Measurements from ENCODE around the gene CCDC60. TPM values are rescaled to one million over a fixed set of nuclear protein-coding genes. Genes with fewer than 3 reads are reported as not detected.

CCDC60 gene
- total RNA-seq, 1 donor from 2014 or later = not detected

GRCh38 chr12:119412811-119413794, 78.6 kb downstream of the CCDC60 start:
- TF ChIP-seq CTCF (IDR thresholded peaks at IDR 0.05) = peak; percentile 94
- Mint-ChIP-seq H3K27ac (ENCODE audit: unreplicated experiment) (no peak overlapping the region), H3K27me3 (ENCODE audit: low read depth) (peaks cover 3% of the 10 kb centered on the region), H3K36me3 (ENCODE audit: low read depth) (no peaks in the 10 kb centered on the region), H3K4me3 (ENCODE audit: unreplicated experiment) (no peak overlapping the region), H3K4me1 (ENCODE audit: low read depth) (no peaks in the 10 kb centered on the region), H3K9me3 (ENCODE audit: low read depth) (no peaks in the 10 kb centered on the region)
- no peak for DNase-seq (ENCODE audit: low spot score)

- no peak for TF ChIP-seq CTCF (IDR thresholded peaks at IDR 0.05)
- no peak for DNase-seq (ENCODE audit: low spot score)
- Mint-ChIP-seq H3K9me3 (ENCODE audit: low read depth) (peaks cover 4% of the 10 kb centered on the region), H3K4me1 (ENCODE audit: low read depth) (no peaks in the 10 kb centered on the region), H3K36me3 (ENCODE audit: low read depth) (no peaks in the 10 kb centered on the region), H3K27ac (ENCODE audit: unreplicated experiment) (no peak overlapping the region), H3K27me3 (ENCODE audit: low read depth) (peaks cover 2% of the 10 kb centered on the region), H3K4me3 (ENCODE audit: unreplicated experiment) (no peak overlapping the region)
Observed at GRCh38 chr12:119415714-119416113, 81.2 kb downstream of the CCDC60 start.

- Mint-ChIP-seq H3K27me3 (ENCODE audit: low read depth) (peaks cover 2% of the 10 kb centered on the region), H3K27ac (ENCODE audit: unreplicated experiment) (no peak overlapping the region), H3K36me3 (ENCODE audit: low read depth) (no peaks in the 10 kb centered on the region), H3K9me3 (ENCODE audit: low read depth) (peaks cover 4% of the 10 kb centered on the region), H3K4me3 (ENCODE audit: unreplicated experiment) (no peak overlapping the region), H3K4me1 (ENCODE audit: low read depth) (no peaks in the 10 kb centered on the region)
- TF ChIP-seq CTCF (IDR thresholded peaks at IDR 0.05) = no peak
- DNase-seq (ENCODE audit: low spot score) = no peak
Observed at GRCh38 chr12:119417440-119417839, 82.9 kb downstream of the CCDC60 start.

GRCh38 chr12:119419381-119419780, 84.9 kb downstream of the CCDC60 start:
- no peak overlapping the region for H3K27ac Mint-ChIP-seq (ENCODE audit: unreplicated experiment)
- H3K4me1 Mint-ChIP-seq (ENCODE audit: low read depth) = no peaks in the 10 kb centered on the region
- no peak for TF ChIP-seq CTCF (IDR thresholded peaks at IDR 0.05)

GRCh38 chr12:119423285-119423684, 88.8 kb downstream of the CCDC60 start:
- Mint-ChIP-seq H3K4me1 (ENCODE audit: low read depth) (no peaks in the 10 kb centered on the region), H3K9me3 (ENCODE audit: low read depth) (peaks cover 4% of the 10 kb centered on the region), H3K4me3 (ENCODE audit: unreplicated experiment) (no peak overlapping the region), H3K36me3 (ENCODE audit: low read depth) (no peaks in the 10 kb centered on the region), H3K27ac (ENCODE audit: unreplicated experiment) (no peak overlapping the region), H3K27me3 (ENCODE audit: low read depth) (no peaks in the 10 kb centered on the region)
- TF ChIP-seq CTCF (IDR thresholded peaks at IDR 0.05) = no peak
- no peak for DNase-seq (ENCODE audit: low spot score)

More at GRCh38 chr12:119419381-119419780, 84.9 kb downstream of the CCDC60 start:
- DNase-seq (ENCODE audit: low spot score) = no peak
- Mint-ChIP-seq H3K27me3 (ENCODE audit: low read depth) (no peaks in the 10 kb centered on the region), H3K4me3 (ENCODE audit: unreplicated experiment) (no peak overlapping the region), H3K9me3 (ENCODE audit: low read depth) (peaks cover 4% of the 10 kb centered on the region), H3K36me3 (ENCODE audit: low read depth) (no peaks in the 10 kb centered on the region)
